CD4-positive, alpha-beta T cell treated with Interleukin-15 for 1 hour (primary cell): ENCODE measurements around the gene XYLT2.
"Not testable (repeated sequence)": the region's sequence is repeated elsewhere in the genome, so short reads cannot be mapped to it uniquely, and the experiment has no call there.

Experiments used
- DNase-seq: peaks from one replicate; pipeline ENCODE4 v3.0.0-alpha.2; 2020

Gene XYLT2

GRCh38 chr17:50322271-50322670 is 23.7 kb upstream of the XYLT2 start:
- no peak for DNase-seq

GRCh38 chr17:50323060-50323459 is 22.9 kb upstream of the XYLT2 start:
- DNase-seq: no peak

GRCh38 chr17:50325906-50326305 is 20.0 kb upstream of the XYLT2 start:
- DNase-seq: no peak

- DNase-seq: no peak
Measured at GRCh38 chr17:50326831-50327364, 19.0 kb upstream of the XYLT2 start.

GRCh38 chr17:50328363-50329325 is 17.3 kb upstream of the XYLT2 start:
- DNase-seq: no peak

- no peak for DNase-seq
Measured at GRCh38 chr17:50329716-50330115, 16.2 kb upstream of the XYLT2 start.

- DNase-seq: no peak
Measured at GRCh38 chr17:50330151-50330775, 15.7 kb upstream of the XYLT2 start.

- DNase-seq: no peak
Measured at GRCh38 chr17:50331085-50331791, 14.7 kb upstream of the XYLT2 start.

- no peak for DNase-seq
Measured at GRCh38 chr17:50332196-50332595, 13.7 kb upstream of the XYLT2 start.

- DNase-seq: not testable (repeated sequence)
Measured at GRCh38 chr17:50333291-50334057, 12.5 kb upstream of the XYLT2 start.

- DNase-seq: no peak
Measured at GRCh38 chr17:50337956-50338355, 8.0 kb upstream of the XYLT2 start.

- DNase-seq: no peak
Measured at GRCh38 chr17:50338645-50339044, 7.3 kb upstream of the XYLT2 start.

- no peak for DNase-seq
Measured at GRCh38 chr17:50339381-50339780, 6.5 kb upstream of the XYLT2 start.

- no peak for DNase-seq
Measured at GRCh38 chr17:50344731-50345365, 1.1 kb upstream of the XYLT2 start.

- DNase-seq: no peak
Measured at GRCh38 chr17:50346313-50347116, 589 bp downstream of the XYLT2 start.

GRCh38 chr17:50347117-50347893 is 1.4 kb downstream of the XYLT2 start:
- no peak for DNase-seq

GRCh38 chr17:50347894-50348291 is 2.0 kb downstream of the XYLT2 start:
- DNase-seq: no peak

GRCh38 chr17:50348522-50349242 is 2.8 kb downstream of the XYLT2 start:
- no peak for DNase-seq

- DNase-seq: no peak
Measured at GRCh38 chr17:50349243-50349600, 3.3 kb downstream of the XYLT2 start.

- DNase-seq: no peak
Measured at GRCh38 chr17:50350733-50351132, 4.8 kb downstream of the XYLT2 start.
